Astrocyte (in vitro differentiated cells and primary cell): Measurements from ENCODE around the gene EFS. TPM values are rescaled to one million over a fixed set of nuclear protein-coding genes. Genes with fewer than 3 reads are reported as not detected.

Experiments
- DNase-seq: peaks from one replicate; pipeline ENCODE4 v3.0.0-alpha.2; 2010; ENCODE audit warnings: low read depth
- FAIRE-seq: peaks from 2 replicates; lab custom pipeline; 2011; peaks lifted over from hg19 to GRCh38; lab: Jason Lieb, UNC
- H2AFZ ChIP-seq: 2 replicates; pipeline ENCODE4 v1.6.0; 2012; ENCODE audit warnings: low read depth, low read length, inconsistent platforms
- H3K27ac ChIP-seq: 2 replicates; pipeline ENCODE4 v1.5.1; 2011; ENCODE audit warnings: low read depth, low read length, inconsistent platforms
- H3K27me3 ChIP-seq: 2 replicates; pipeline ENCODE4 v1.6.0; 2011; ENCODE audit warnings: low read length, inconsistent platforms; ENCODE audit not compliant: insufficient read depth
- H3K36me3 ChIP-seq: 2 replicates; pipeline ENCODE4 v1.5.1; 2011; ENCODE audit warnings: low read length, inconsistent platforms; ENCODE audit not compliant: insufficient read depth
- H3K4me1 ChIP-seq: 2 replicates; pipeline ENCODE4 v1.5.1; 2011; ENCODE audit warnings: low read length, inconsistent platforms; ENCODE audit not compliant: insufficient read depth
- H3K4me2 ChIP-seq: 2 replicates; pipeline ENCODE4 v1.6.0; 2012; ENCODE audit warnings: low read length, inconsistent platforms
- H3K4me3 ChIP-seq: 2 replicates; pipeline ENCODE4 v1.5.1; 2011; ENCODE audit warnings: low read depth, mild to moderate bottlenecking, low read length, inconsistent platforms; ENCODE audit not compliant: insufficient read depth
- H3K79me2 ChIP-seq: 2 replicates; pipeline ENCODE4 v1.6.0; 2012; ENCODE audit warnings: mild to moderate bottlenecking, low read length, inconsistent platforms; ENCODE audit not compliant: insufficient read depth
- H3K9ac ChIP-seq: 2 replicates; pipeline ENCODE4 v1.6.0; 2012; ENCODE audit warnings: mild to moderate bottlenecking, low read length, inconsistent platforms
- H3K9me3 ChIP-seq: 2 replicates; pipeline ENCODE4 v1.5.1; 2012; ENCODE audit warnings: low read depth, mild to moderate bottlenecking, low read length, inconsistent platforms; ENCODE audit not compliant: insufficient read depth
- H4K20me1 ChIP-seq: 2 replicates; pipeline ENCODE4 v1.6.0; 2012; ENCODE audit warnings: low read length, inconsistent platforms; ENCODE audit not compliant: insufficient read depth
- H3K27ac Mint-ChIP-seq: one replicate; pipeline ENCODE4 v1.8.0; 2021; ENCODE audit warnings: mild to moderate bottlenecking, mixed read lengths; ENCODE audit not compliant: unreplicated experiment
- H3K27me3 Mint-ChIP-seq: one replicate; pipeline ENCODE4 v1.8.0; 2021; ENCODE audit warnings: low read depth, mixed read lengths; ENCODE audit not compliant: unreplicated experiment
- H3K36me3 Mint-ChIP-seq: one replicate; pipeline ENCODE4 v1.8.0; 2021; ENCODE audit warnings: low read depth, mixed read lengths; ENCODE audit not compliant: unreplicated experiment
- H3K4me1 Mint-ChIP-seq: one replicate; pipeline ENCODE4 v1.8.0; 2021; ENCODE audit warnings: low read depth, mixed read lengths; ENCODE audit not compliant: unreplicated experiment
- H3K4me3 Mint-ChIP-seq: one replicate; pipeline ENCODE4 v1.8.0; 2021; ENCODE audit warnings: mild to moderate bottlenecking, moderate library complexity, mixed read lengths; ENCODE audit not compliant: unreplicated experiment
- H3K9me3 Mint-ChIP-seq: one replicate; pipeline ENCODE4 v1.8.0; 2021; ENCODE audit warnings: mild to moderate bottlenecking, mixed read lengths; ENCODE audit not compliant: unreplicated experiment
- EZH2 ChIP-seq: IDR thresholded peaks from 2 replicates; pipeline ENCODE4 v1.6.1; 2012; ENCODE audit warnings: mild to moderate bottlenecking, low read length, inconsistent platforms; ENCODE audit not compliant: insufficient read depth
- total RNA-seq: library from RNA; stranded (reverse); gene quantifications from 2 replicates; pipeline ENCODE4 v1.2.1, GENCODE V29; 2021
- TF ChIP-seq, protein P1 (sequence below): IDR thresholded peaks from 2 replicates; pipeline ENCODE4 v1.5.1; 2011; ENCODE audit warnings: low read depth, mild to moderate bottlenecking, inconsistent platforms, low read length, moderate library complexity; ENCODE audit not compliant: insufficient read depth

EFS gene
- total RNA-seq, 1 donor from 2014 or later = 6.5 TPM

GRCh38 chr14:23406725-23407355 lies 41.9 kb upstream of the EFS start:
- Mint-ChIP-seq H3K27me3 (peaks cover 73% of the 10 kb centered on the region), H3K36me3 (no peaks in the 10 kb centered on the region), H3K9me3 (peaks cover 4% of the 10 kb centered on the region), H3K4me3 (no peak overlapping the region), H3K4me1 (no peaks in the 10 kb centered on the region), H3K27ac (no peak overlapping the region)
- no peak overlapping the region for H3K9ac ChIP-seq
- no peaks in the 10 kb centered on the region for H3K9me3 ChIP-seq
- H2AFZ ChIP-seq = no peak overlapping the region
- H3K27ac ChIP-seq = no peak overlapping the region
- FAIRE-seq (no peak), DNase-seq (no peak)
- no peak overlapping the region for H3K4me3 ChIP-seq
- H4K20me1 ChIP-seq = no peaks in the 10 kb centered on the region
- H3K4me2 ChIP-seq = no peak overlapping the region
- H3K27me3 ChIP-seq = no peaks in the 10 kb centered on the region
- no peaks in the 10 kb centered on the region for H3K36me3 ChIP-seq
- no peaks in the 10 kb centered on the region for H3K79me2 ChIP-seq
- H3K4me1 ChIP-seq = no peaks in the 10 kb centered on the region
- TF ChIP-seq, protein P1, sequence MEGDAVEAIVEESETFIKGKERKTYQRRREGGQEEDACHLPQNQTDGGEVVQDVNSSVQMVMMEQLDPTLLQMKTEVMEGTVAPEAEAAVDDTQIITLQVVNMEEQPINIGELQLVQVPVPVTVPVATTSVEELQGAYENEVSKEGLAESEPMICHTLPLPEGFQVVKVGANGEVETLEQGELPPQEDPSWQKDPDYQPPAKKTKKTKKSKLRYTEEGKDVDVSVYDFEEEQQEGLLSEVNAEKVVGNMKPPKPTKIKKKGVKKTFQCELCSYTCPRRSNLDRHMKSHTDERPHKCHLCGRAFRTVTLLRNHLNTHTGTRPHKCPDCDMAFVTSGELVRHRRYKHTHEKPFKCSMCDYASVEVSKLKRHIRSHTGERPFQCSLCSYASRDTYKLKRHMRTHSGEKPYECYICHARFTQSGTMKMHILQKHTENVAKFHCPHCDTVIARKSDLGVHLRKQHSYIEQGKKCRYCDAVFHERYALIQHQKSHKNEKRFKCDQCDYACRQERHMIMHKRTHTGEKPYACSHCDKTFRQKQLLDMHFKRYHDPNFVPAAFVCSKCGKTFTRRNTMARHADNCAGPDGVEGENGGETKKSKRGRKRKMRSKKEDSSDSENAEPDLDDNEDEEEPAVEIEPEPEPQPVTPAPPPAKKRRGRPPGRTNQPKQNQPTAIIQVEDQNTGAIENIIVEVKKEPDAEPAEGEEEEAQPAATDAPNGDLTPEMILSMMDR = no peak
- no peak for TF ChIP-seq EZH2

GRCh38 chr14:23406244-23406643 lies 41.3 kb upstream of the EFS start:
- no peak overlapping the region for H3K27ac Mint-ChIP-seq
- H3K36me3 Mint-ChIP-seq = no peaks in the 10 kb centered on the region
- H3K27me3 Mint-ChIP-seq = peaks cover 73% of the 10 kb centered on the region
- H3K4me1 Mint-ChIP-seq = no peaks in the 10 kb centered on the region
- H3K9me3 Mint-ChIP-seq = peaks cover 7% of the 10 kb centered on the region
- H4K20me1 ChIP-seq = no peaks in the 10 kb centered on the region
- no peak for FAIRE-seq
- no peak overlapping the region for H3K4me2 ChIP-seq
- H3K9me3 ChIP-seq = no peaks in the 10 kb centered on the region
- H3K79me2 ChIP-seq = no peaks in the 10 kb centered on the region
- no peaks in the 10 kb centered on the region for H3K4me1 ChIP-seq
- H3K4me3 Mint-ChIP-seq = no peak overlapping the region
- no peak overlapping the region for H2AFZ ChIP-seq
- no peak for TF ChIP-seq EZH2
- TF ChIP-seq, protein P1 = no peak
- H3K27ac ChIP-seq = no peak overlapping the region
- H3K27me3 ChIP-seq = no peaks in the 10 kb centered on the region
- no peak overlapping the region for H3K4me3 ChIP-seq
- no peak overlapping the region for H3K9ac ChIP-seq
- DNase-seq = no peak
- no peaks in the 10 kb centered on the region for H3K36me3 ChIP-seq

DNA sequence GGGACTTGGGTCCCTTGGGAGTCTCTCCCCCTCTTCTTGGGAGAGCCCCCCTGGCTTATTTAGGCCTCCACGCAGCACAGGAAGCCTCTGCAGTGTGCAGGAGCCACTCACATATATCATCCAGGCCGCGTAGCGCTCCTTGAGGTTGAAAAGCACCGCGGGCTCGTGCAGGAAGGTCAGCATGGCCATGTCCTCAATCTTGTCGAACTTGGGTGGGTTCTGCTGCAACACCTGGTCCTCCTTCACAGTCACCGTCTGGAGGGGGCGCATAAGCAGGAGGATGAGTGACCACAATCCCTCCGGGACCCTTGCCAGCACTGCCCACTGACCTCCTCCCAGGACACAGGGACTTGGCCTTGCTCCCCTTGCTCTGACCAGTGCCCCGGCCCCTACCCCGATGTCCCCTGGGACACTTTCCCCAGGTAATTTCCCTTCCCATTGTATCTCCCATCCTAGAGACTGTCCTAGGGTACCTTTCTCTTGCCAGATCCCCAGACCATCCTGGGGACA lies 40.6 kb upstream of the EFS start:
- H3K27me3 Mint-ChIP-seq = peaks cover 73% of the 10 kb centered on the region

More for the DNA sequence above, 40.6 kb upstream of the EFS start:
- Mint-ChIP-seq H3K4me3 (no peak overlapping the region), H3K4me1 (no peaks in the 10 kb centered on the region), H3K36me3 (no peaks in the 10 kb centered on the region), H3K9me3 (peaks cover 8% of the 10 kb centered on the region), H3K27ac (no peak overlapping the region)
- FAIRE-seq (no peak), DNase-seq (no peak)
- no peaks in the 10 kb centered on the region for H4K20me1 ChIP-seq
- H3K79me2 ChIP-seq = no peaks in the 10 kb centered on the region
- no peak overlapping the region for H3K4me3 ChIP-seq
- H3K27ac ChIP-seq = no peak overlapping the region
- no peak overlapping the region for H3K9ac ChIP-seq
- H3K36me3 ChIP-seq = no peaks in the 10 kb centered on the region
- no peak overlapping the region for H3K4me2 ChIP-seq
- TF ChIP-seq EZH2 = no peak
- TF ChIP-seq, protein P1 = no peak
- H3K27me3 ChIP-seq = no peaks in the 10 kb centered on the region
- H2AFZ ChIP-seq = no peak overlapping the region
- H3K4me1 ChIP-seq = no peaks in the 10 kb centered on the region
- H3K9me3 ChIP-seq = no peaks in the 10 kb centered on the region
